Measurements from ENCODE around the gene ASRGL1.
"Not testable (repeated sequence)": the region's sequence is repeated elsewhere in the genome, so short reads cannot be mapped to it uniquely, and the experiment has no call there.

DNA sequence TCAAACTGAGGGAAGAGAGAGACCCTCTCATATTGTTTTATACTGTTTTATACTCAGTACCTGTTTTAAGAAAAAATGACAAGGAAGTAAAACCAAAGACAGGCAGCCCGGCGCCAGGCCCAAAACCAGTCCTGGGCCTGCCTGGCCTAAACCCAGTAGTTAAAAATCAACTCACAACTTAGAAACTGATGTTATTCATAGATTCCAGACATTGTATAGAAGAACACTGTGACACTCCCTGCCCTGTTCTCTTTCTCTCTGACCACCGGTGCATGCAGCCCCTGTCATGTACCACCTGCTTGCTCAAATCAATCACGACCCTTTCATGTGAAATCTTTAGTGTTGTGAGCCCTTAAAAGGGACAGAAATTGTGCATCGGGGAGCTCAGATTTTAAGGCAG, 11.5 kb upstream of the ASRGL1 start:
- TF ChIP-seq MED13 (CRISPR knock-in tag; IDR thresholded peaks at IDR 0.05); ZNF430 (CRISPR knock-in tag; IDR thresholded peaks at IDR 0.05); ARNT (IDR thresholded peaks at IDR 0.05); TEAD3 (CRISPR knock-in tag; optimal IDR thresholded peaks at IDR 0.05; ENCODE audit: borderline replicate concordance); ZBTB7A (CRISPR knock-in tag; IDR thresholded peaks at IDR 0.05); HMG20B (CRISPR knock-in tag; conservative IDR thresholded peaks at IDR 0.05); FOSL1 (CRISPR knock-in tag; IDR thresholded peaks at IDR 0.05; ENCODE audit: borderline replicate concordance); RAD21 (CRISPR knock-in tag; IDR thresholded peaks at IDR 0.05): not testable (repeated sequence)
- TF ChIP-seq, protein P1, sequence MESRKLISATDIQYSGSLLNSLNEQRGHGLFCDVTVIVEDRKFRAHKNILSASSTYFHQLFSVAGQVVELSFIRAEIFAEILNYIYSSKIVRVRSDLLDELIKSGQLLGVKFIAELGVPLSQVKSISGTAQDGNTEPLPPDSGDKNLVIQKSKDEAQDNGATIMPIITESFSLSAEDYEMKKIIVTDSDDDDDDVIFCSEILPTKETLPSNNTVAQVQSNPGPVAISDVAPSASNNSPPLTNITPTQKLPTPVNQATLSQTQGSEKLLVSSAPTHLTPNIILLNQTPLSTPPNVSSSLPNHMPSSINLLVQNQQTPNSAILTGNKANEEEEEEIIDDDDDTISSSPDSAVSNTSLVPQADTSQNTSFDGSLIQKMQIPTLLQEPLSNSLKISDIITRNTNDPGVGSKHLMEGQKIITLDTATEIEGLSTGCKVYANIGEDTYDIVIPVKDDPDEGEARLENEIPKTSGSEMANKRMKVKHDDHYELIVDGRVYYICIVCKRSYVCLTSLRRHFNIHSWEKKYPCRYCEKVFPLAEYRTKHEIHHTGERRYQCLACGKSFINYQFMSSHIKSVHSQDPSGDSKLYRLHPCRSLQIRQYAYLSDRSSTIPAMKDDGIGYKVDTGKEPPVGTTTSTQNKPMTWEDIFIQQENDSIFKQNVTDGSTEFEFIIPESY (CRISPR knock-in tag; IDR thresholded peaks at IDR 0.05) = not testable (repeated sequence)

Measured in HepG2 (cell line).